OCI-LY3 (cell line): ENCODE data around the gene TMEM151A.

Experiments
- CTCF ChIP-seq: fragments of 200-600, 300-600 bp; sonication (generic); IDR thresholded peaks from 2 replicates; pipeline ENCODE4 v1.5.1; 2014; ENCODE audit warnings: antibody characterized with exemption, low read length, low read depth
- EZH2phosphoT487 ChIP-seq: fragments of 200-600 bp; shearing (Covaris generic); IDR thresholded peaks from 2 replicates; pipeline ENCODE4 v1.6.1; 2018; ENCODE audit warnings: antibody characterized with exemption, mixed run types, low read depth

- TF ChIP-seq CTCF (no peak), EZH2phosphoT487 (no peak)
Observed at GRCh38 chr11:66330931-66331330, 39.2 kb downstream of the TMEM151A start.
